Omental fat pad (tissue), 4 donors: ENCODE results near the gene ATXN7L1. TPM values are rescaled to one million over a fixed set of nuclear protein-coding genes. Genes with fewer than 3 reads are reported as not detected.
A peak's percentile ranks its signal among the peaks of the same experiment; 100 is the strongest.

ENCODE experiments used
- ATAC-seq: fragments of 150-250 bp; one replicate; pipeline ENCODE4 v1.9.1; 2016; ENCODE audit warnings: mild to moderate bottlenecking, moderate library complexity; ENCODE audit not compliant: low FRiP score
- DNase-seq: peaks from one replicate; pipeline ENCODE4 v3.0.0-alpha.2; 2019; ENCODE audit warnings: low spot score
- total RNA-seq, 4 donors: library from RNA; depleted of rRNA; stranded (reverse); fragments of >200 nt; gene quantifications; one replicate each; pipeline ENCODE4 v1.1.0, GENCODE V29; 2016
- TF ChIP-seq, protein P1 (sequence below), 3 donors: fragments of 450-650 bp; IDR thresholded peaks; one replicate each; pipeline ENCODE4 v1.5.1; 2016 to 2017; ENCODE audit warnings: antibody characterized with exemption in 3 of 3, mild to moderate bottlenecking in 3 of 3, moderate library complexity in 2 of 3

The ATXN7L1 gene
- total RNA-seq, 4 donors from 2014 or later: 10.6 to 19.5 (median 12.2) TPM

GRCh38 chr7:105827151-105827875, 49.1 kb downstream of the ATXN7L1 start:
- ATAC-seq: no peak
- TF ChIP-seq, protein P1, sequence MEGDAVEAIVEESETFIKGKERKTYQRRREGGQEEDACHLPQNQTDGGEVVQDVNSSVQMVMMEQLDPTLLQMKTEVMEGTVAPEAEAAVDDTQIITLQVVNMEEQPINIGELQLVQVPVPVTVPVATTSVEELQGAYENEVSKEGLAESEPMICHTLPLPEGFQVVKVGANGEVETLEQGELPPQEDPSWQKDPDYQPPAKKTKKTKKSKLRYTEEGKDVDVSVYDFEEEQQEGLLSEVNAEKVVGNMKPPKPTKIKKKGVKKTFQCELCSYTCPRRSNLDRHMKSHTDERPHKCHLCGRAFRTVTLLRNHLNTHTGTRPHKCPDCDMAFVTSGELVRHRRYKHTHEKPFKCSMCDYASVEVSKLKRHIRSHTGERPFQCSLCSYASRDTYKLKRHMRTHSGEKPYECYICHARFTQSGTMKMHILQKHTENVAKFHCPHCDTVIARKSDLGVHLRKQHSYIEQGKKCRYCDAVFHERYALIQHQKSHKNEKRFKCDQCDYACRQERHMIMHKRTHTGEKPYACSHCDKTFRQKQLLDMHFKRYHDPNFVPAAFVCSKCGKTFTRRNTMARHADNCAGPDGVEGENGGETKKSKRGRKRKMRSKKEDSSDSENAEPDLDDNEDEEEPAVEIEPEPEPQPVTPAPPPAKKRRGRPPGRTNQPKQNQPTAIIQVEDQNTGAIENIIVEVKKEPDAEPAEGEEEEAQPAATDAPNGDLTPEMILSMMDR (IDR thresholded peaks at IDR 0.05): no peak
- DNase-seq: no peak

DNA sequence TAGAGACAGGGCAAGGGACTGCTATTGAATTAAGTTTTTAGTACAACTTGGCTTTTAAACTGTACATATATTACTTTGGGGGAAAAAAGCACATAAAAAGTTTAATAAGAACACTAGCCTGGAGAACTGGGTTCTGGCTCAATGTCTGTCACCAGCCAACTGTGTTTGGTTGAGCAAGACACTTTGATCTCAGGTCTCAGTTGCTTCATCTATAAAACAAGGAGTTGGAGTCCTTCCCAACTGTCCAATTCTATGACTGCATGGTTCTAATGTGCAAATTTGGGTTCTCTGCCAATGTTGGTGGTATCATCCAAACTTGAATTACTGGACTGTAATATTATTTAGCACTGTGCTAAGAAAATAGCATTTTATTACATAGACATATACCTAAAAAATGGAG, 50.3 kb downstream of the ATXN7L1 start:
- ATAC-seq: no peak

DNA sequence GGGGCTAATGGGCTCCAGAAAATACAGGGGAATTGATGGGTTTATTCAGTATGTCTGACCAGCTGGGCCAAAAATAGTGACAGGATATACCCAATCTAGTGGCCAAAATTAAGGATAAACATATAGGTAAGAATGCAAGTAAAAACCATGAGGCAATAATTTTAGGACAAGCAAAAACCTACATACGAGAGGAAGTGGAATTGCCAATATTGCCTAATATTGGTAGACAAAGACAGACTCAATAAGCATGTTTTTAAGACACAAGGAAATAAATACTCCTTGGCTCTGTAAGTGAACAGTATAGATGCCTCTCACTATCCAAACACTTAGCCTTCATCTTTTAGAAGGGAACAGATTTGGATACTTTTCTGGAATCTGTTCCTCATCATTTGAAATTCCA, 51.0 kb downstream of the ATXN7L1 start:
- ATAC-seq (no peak), DNase-seq (no peak)
- TF ChIP-seq, protein P1 (IDR thresholded peaks at IDR 0.05): no peak

More for the DNA sequence above, 50.3 kb downstream of the ATXN7L1 start:
- TF ChIP-seq, protein P1 (IDR thresholded peaks at IDR 0.05): no peak
- no peak for DNase-seq

DNA sequence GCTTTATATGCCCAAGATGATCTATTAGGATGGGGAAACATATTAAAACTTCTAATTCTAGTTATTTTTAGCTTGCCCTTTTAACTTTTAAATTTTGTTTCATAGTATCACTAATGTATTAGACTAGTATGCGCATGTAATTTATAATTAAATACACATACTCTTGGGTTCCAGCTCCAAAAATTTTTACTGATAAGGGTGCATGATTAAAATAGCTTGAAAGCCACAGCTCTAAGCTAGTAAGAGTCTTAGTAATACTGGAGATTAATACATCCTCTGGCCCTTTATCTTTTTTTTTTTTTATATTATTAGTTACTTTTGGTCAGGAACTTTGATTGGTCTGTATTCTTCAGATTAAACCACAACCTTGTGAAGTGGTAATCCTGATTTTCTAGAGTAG, 53.6 kb downstream of the ATXN7L1 start:
- ATAC-seq (peak; percentile 45), DNase-seq (no peak)
- TF ChIP-seq, protein P1 (IDR thresholded peaks at IDR 0.05): no peak

DNA sequence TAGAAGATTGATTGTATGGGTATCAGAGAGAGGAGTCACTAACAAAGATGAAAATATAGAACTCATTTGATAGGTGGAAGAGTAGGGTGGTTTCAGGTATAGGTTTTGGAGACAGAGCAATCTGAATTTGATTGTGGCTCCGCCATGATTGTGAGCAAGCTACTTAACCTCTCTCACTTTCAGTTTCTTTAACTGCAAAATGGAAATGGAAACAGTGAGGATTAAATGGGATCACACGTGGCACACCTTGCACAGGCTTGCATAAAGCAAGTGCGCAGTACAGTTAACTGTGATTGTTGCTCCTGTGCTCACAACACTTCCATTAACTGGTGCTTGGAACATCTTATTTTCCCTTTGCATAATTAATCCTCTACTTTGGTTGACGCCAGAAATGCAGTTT, 54.9 kb downstream of the ATXN7L1 start:
- ATAC-seq (no peak), DNase-seq (no peak)
- TF ChIP-seq, protein P1 (IDR thresholded peaks at IDR 0.05): no peak

DNA sequence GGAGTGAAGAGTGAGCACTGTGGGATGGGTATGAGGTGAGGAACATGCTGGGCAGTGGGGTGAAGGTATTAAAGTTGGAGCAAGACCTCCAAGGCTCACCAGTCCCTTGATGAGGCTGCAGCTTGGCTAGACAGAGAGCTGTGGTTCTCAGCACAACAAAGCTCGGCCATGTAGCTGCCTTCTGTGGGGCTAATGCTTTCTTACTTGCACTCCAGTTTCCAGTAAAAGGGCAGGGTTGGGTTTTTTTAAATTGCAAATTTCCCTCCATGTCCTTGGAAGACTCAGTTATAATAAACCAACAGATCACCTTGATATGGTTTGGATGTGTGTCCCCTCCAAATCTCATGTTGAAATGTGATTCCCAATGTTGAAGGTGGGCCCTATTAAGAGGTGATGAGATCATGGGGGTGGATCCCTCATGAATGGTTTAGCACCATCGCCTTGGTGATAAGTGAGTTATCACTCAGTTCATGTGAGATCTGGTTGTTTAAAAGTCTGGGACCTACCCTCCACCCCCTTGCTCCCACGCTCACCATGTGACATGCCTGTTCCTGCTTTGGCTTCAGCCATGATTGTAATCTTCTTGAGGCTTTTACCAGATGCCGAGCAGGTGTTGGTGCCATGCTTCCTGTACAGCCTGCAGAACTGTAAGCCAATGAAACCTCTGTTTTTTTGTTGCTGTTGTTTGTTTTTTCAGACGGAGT, 55.9 kb downstream of the ATXN7L1 start:
- ATAC-seq: no peak
- DNase-seq: no peak
- TF ChIP-seq, protein P1 (IDR thresholded peaks at IDR 0.05): no peak

DNA sequence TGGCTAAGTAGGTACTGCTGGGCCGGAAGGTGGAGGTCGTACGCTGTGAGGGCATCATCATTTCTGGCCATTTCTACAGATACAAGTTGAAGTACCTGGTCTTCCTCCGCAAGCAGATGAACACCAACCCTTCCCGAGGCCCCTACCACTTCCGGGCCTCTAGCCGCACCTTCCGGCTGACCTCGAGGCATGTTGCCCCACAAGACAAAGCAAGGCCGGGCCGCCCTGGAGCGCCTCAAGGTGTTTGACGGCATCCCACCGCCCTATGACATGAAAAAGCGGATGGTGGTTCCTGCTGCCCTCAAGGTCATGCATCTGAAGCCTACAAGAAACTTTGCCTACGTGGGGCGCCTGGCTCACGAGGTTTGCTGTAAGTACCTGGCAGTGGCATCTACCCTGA, 56.8 kb downstream of the ATXN7L1 start:
- ATAC-seq (no peak), DNase-seq (no peak)
- TF ChIP-seq, protein P1 (IDR thresholded peaks at IDR 0.05): no peak
